CD4-positive, alpha-beta T cell treated with Interleukin-17A for 4 hours (primary cell): ENCODE measurements around the gene TSFM.
"Not testable (repeated sequence)": the region's sequence is repeated elsewhere in the genome, so short reads cannot be mapped to it uniquely, and the experiment has no call there.

ENCODE experiments used
- DNase-seq: peaks from one replicate; pipeline ENCODE4 v3.0.0-alpha.2; 2020; ENCODE audit warnings: mixed read lengths

Gene TSFM

GRCh38 chr12:57817261-57817989 lies 34.8 kb downstream of the TSFM start:
- DNase-seq = no peak

GRCh38 chr12:57817990-57818331 lies 35.4 kb downstream of the TSFM start:
- not testable (repeated sequence) for DNase-seq

DNA sequence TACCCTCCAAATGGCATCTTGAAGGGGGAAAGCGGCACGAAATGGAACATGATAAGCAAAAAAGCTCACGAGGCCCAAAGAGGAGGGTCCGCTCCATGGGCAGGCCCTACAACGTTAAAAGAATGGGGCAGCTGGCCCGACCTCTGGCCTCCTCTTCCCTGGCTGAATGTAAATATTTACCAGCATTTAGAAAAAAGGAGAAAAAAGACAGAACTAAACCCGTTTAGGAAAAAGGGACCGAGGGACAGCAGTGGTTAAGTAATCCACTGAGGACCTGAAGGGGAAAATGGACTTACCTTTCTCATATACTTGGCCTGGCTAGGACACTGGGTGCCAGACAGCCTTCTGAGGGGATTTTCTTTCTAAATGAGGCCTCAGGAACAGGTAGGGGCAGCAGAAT lies 37.5 kb downstream of the TSFM start:
- DNase-seq = not testable (repeated sequence)

DNA sequence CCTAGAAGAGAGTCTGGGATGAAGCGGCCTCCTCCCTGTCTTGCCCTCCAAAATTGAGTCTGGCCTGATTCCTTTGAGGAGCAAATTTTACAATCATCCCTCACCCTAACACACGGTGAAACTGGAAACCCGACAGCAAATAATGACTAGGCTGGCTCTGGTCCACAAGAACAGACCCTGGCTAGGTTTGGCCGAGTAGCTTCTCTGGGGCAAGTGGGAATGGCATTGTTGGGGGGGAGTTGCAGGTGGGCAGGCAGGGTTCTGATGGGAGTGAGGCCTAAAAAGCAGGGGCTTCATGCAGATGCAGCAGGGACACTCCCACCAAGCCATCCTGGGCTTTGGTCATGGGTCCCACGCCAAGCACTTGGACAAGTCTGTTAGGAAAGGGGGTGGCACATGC lies 38.4 kb downstream of the TSFM start:
- DNase-seq = not testable (repeated sequence)

DNA sequence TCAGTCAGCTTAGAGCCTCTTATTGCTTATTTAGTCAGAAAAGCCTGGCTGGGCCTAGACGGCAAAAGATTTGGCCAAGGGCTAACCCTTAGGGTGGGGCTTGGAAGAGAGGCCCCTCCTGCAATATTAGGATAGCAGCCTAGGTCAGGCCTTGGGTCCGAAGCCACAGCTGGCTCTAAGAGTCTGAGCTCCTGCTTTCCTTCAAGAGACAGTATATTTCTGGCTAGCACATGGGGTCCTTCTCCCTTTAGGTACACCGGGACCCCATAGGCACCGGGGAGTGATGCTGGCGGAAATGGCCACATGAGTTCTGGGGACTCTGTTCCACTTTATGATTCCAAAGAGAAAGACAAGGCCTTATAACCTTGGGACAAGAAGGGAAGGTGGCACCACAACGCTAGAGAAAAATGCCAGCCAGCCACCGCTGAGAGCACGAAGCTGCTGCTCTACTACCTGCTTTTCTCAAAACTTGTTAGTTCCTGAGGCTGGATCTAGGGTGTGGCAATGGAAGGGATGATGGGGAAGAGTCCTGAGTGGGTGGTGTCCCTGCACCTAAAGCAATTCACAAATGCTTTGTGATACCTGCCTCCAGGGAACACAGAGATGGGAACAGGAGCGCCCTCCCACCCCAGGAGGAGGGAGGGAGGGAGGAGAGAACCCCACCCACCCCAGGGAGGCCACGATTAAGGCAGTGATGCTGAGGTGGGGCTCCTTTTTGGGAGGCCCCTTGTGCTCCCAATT lies 39.1 kb downstream of the TSFM start:
- no peak for DNase-seq

DNA sequence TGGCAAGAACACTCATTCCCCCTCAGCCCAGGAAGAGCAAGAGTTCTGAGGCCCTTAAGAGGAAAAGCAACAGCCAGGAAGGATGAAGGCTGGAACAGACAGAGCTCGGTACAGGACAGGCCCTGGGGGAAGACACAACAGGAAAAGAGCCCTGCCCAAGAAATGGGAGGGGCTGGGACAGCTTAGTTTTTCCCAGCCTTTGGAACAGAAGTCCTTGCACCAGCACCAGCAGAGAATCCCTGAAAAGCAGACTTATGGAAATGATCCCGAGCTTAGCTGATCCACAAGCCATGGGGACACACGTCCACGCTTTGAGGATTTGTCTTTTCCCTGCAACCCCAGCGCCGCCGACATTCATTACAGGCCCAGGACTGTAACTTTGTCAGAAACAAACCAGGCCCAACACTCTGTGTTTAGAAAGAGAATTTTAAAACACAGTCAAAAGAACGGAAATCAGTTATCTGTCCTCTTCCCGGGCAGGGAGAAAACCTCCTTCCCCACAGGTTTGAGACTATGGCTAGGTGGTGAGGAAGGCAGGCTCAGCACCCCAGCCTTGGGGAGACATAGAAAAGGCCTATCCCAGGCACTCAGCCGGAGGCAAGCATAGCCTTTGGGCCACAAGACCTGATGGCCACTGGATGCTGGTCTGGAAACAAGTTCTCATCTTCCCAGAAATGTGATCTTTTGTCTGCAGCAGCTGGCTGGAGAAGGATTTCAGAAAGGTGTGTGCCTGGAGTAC lies 40.0 kb downstream of the TSFM start:
- no peak for DNase-seq

DNA sequence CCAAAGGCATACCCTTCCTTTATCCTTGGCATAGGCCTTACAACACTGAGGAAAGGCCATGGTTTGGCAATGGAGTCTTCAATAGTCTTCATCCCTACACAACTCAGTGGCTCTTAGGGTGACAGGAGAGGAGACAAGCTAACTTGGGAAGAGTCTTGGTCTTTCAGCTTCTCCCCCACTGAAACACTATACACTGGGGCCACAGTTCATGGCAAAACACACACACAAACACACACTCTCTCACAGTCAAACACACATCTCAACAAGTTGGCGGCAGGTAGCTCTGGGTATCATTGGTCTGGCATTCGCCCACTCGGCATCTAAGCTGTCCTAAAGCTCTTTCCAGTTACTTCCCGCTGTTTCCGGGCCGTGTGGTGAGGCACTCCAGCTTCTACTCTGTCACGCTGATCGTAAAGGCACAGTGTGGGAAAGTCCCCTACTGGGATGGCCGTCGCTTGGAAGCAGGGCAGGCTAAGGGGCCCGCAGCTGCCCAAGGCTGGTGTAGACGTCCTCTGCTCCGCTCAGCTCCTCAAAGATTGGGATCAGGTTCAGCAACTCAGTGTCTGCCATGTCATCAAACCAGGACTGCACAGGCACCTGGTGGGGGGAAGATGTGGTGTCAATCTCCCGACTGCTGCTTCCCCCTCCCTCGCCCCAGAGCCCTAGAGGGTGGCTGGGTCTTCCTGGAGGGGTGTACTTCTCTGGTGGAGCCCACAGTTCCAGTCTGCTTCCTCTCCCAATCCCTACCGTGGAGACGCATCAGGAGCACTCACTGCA lies 40.7 kb downstream of the TSFM start:
- DNase-seq = no peak

- DNase-seq = no peak
Measured at GRCh38 chr12:57823908-57824640, 41.5 kb downstream of the TSFM start.

DNA sequence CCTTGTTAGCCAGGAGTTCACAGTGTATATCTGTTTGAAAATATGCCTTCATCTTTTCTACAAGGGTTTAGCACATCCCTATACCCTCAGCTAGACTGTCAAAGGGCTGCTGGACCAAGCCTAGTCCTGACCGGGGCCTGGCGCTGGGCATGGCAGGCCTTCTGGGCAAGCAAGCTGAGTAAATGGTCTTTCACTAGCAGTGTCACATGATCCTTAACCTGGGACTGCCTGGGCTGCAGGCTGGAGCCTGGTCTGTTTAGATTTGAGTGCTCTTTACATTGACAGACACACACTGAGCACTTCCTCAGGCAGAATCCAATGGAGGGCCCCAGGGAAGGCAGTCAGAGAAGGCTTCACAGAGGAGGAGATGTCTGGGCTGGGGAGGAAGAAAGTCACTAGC lies 42.9 kb downstream of the TSFM start:
- no peak for DNase-seq

DNA sequence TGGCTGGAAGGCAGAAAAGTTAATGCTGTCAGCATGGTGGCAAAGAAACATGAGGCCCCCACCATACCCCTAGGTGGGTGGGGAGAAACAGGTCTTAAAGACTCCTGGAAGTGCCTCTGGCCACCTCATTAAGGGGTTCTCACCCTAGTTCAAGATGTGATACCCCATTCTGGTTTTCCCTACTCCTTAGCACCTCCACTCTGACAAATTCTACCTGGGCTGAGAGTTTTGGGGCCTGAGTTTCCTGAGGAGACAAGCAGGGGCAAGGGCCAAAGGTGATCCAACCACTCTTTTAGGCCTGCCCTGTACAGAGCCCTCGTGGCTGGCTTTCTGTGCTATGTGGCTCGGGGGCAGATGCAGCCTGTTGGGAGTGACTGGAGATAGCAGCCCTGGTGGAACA lies 43.8 kb downstream of the TSFM start:
- DNase-seq = no peak

DNA sequence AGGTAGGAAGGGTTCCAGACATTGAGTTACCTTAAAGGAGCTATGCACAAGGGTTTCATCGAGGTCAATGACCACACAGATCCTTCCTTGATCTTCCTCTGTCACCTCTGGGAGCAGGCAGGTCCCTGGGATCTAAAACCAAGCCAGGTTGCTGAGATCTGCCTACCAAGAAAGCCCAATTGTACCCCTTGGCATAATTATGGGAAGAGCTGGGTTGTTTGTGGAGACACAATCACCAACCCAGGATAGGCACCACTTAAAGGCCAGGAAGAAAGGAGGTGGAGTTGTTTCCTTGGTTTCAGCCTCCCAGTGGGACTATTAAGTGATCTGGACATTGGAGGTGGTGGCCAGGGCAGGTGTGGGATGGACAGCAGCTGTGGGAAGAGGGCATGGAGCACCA lies 44.4 kb downstream of the TSFM start:
- DNase-seq = no peak

DNA sequence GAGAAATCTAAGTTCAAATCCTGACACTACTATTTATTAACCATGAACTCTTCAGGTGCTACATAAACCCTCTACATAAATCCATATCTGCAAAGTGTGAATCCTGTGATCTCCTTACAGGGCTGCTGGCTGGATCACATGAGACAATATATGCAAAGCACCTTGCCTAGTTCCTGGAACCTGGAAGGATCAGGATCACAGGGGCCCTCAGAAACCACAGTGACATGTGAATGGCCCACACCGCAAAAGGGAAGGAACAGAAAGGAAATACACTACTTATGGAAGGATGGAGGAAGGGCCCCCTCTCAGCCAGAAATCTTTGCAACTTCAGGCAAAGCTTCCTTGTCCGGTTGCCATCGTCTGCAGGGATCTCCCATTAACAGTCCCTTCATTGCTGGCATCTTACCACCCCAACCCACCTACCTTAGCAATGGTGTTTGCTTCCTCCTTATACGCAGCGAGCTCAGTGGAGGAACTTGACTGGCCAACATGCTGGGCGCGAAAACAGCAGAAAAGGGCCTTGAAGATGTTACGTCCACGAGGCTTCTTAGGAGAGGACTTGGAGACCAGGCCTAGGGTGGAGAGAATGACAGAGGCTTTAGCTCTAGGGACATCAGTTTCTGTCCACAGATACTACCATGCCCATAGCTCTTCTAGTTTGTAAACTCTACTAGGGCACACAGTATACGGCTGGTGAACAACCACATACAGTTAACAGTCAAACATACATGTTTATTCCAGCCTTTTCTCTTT lies 46.6 kb downstream of the TSFM start:
- no peak for DNase-seq

DNA sequence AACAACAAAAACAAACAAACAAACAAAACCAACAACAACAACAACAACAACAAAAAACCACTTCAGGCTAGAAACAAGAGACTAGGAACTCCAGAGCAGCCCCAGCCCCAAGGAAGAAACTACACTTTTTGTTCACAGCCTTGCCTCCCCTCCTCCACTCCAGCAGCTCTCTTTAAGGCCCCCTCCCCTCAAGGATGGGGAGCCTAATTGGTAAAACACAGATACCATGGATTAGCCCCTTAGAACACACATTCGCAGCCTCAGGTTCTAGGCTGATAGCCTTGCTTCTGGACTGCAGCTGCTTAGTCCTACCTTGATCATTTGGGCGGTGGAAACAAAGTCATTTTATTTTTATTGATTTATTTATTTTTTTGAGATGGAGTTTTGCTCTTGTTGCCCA lies 47.8 kb downstream of the TSFM start:
- no peak for DNase-seq

GRCh38 chr12:57832966-57833365 lies 50.4 kb downstream of the TSFM start:
- DNase-seq = no peak

- no peak for DNase-seq
Measured at GRCh38 chr12:57833672-57834071, 51.1 kb downstream of the TSFM start.

GRCh38 chr12:57834086-57834876 lies 51.7 kb downstream of the TSFM start:
- no peak for DNase-seq

GRCh38 chr12:57835366-57836288 lies 53.0 kb downstream of the TSFM start:
- DNase-seq = no peak

DNA sequence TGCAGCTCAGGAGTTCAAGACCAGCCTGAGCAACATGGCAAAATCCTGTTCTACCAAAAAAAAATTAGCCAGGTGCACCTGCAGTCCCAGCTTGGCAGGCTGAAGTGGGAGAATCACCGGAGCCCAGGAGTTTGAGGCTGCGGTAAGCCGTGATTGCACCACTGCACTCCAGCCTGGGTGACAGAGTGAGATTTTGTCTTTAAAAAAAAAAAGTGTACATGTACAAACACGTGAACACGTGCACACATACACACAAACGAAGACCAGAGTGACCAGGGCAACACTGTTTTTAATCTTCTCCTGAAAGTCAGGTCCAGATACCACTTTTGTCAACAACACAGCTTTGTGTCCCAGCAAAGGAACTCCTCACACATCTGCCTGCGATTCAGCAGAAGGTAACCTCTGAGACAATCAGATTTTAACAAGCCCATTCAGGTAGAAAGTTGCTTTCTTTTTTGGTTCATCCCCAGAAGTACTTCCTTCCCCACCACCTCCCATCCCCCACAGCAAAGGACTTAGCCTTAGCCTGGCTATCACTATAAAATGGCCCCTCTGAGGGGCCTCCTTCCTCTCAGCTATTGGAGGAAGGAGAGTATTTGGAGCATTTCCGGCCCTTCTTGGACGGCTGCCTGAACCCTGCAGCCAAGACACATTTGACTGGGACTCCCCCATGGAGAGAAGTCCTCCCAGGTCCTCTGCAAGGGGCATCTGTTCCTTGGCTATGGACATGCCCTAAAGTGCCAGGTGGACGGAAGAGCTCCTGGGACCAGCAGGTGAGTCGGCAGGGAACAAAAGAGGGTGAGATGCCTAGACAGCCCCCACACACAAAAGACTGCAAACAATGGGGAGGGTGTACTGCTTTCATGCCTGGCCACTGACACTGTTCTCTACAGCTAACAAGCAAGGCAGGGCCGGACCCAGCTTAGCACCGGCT lies 54.1 kb downstream of the TSFM start:
- peak; percentile 55 for DNase-seq
